Suprapubic skin (tissue), 4 donors: Measurements from ENCODE around the gene REXO1. TPM values are rescaled to one million over a fixed set of nuclear protein-coding genes. Genes with fewer than 3 reads are reported as not detected.

Experiments used
- DNase-seq, 2 donors: peaks; one replicate each; pipeline ENCODE4 v3.0.0-alpha.2; 2019; ENCODE audit warnings: low spot score in 2 of 2
- H3K27ac ChIP-seq: fragments of 200-600 bp; sonication (generic); one replicate; pipeline ENCODE4 v1.5.1; 2019
- H3K27me3 ChIP-seq: fragments of 200-600 bp; sonication (generic); one replicate; pipeline ENCODE4 v1.5.1; 2019
- H3K36me3 ChIP-seq: fragments of 200-600 bp; sonication (generic); one replicate; pipeline ENCODE4 v1.5.1; 2019
- H3K4me1 ChIP-seq: fragments of 200-600 bp; sonication (generic); one replicate; pipeline ENCODE4 v1.5.1; 2019
- H3K4me3 ChIP-seq: fragments of 200-600 bp; sonication (generic); one replicate; pipeline ENCODE4 v1.5.1; 2019; ENCODE audit warnings: mild to moderate bottlenecking
- H3K9me3 ChIP-seq: fragments of 200-600 bp; sonication (generic); one replicate; pipeline ENCODE4 v1.5.1; 2019
- EP300 ChIP-seq: sonication (generic); formaldehyde crosslinking; IDR thresholded peaks from one replicate; pipeline ENCODE4 v1.6.1; 2017; ENCODE audit warnings: antibody characterized with exemption
- POLR2A ChIP-seq, 2 donors: fragments of 450-650 bp; IDR thresholded peaks; one replicate each; pipeline ENCODE4 v1.6.1; 2017; ENCODE audit warnings: antibody characterized with exemption in 2 of 2, mild to moderate bottlenecking in 2 of 2, moderate library complexity in 2 of 2
- POLR2AphosphoS5 ChIP-seq, 3 donors: sonication (generic); formaldehyde crosslinking; IDR thresholded peaks; one replicate each; pipeline ENCODE4 v1.6.1; 2017; ENCODE audit warnings: antibody characterized with exemption in 3 of 3
- WGBS: methylation state at CpG from one replicate; pipeline ENCODE4 v1.1.5; 2018; 5-methylcytosine and 5-hydroxymethylcytosine counted together
- total RNA-seq, 4 donors: library from RNA; depleted of rRNA; stranded (reverse); fragments of >200 nt; gene quantifications; one replicate each; pipeline ENCODE4 v1.1.0, GENCODE V29; 2016
- TF ChIP-seq, protein P1 (sequence below), 2 donors: fragments of 200-600 bp in 1 of 2; fragments of 450-650 bp in 1 of 2; sonication (generic) in 1 of 2; IDR thresholded peaks; one replicate each; pipeline ENCODE4 v1.5.1; 2016 to 2019; ENCODE audit warnings: antibody characterized with exemption in 2 of 2, mild to moderate bottlenecking in 1 of 2, moderate library complexity in 1 of 2

The REXO1 gene
- total RNA-seq, 4 donors from 2014 or later: 31.8 to 63.1 (median 38.3) TPM

DNA sequence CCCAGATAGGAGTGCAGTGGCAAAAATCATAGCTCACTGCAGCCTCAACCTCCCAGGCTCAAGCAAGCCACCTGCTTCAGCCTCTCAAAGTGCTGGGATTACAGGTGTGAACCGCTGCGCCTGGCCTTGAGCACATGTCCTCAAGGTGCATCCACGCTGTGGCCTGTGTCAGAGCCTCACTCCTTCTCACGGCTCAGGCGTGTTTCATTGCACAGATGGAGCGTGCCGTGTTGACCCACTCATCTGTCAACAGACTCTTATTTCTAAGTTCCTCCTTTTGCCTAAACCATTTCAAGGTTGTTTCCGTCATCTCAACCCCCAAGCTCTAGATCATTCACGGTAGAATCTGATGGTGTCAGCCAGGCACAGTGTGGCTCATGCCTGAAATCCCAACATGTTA is 64.4 kb downstream of the REXO1 start:
- DNase-seq: no peak
- Histone ChIP-seq H3K27ac (no peak overlapping the region), H3K9me3 (no peaks in the 10 kb centered on the region), H3K4me1 (peaks cover 5% of the 10 kb centered on the region), H3K27me3 (peaks cover 87% of the 10 kb centered on the region), H3K4me3 (no peak overlapping the region), H3K36me3 (no peaks in the 10 kb centered on the region)
- WGBS: 71% methylated on average over 9 of the region's 9 CpGs
- TF ChIP-seq, protein P1, sequence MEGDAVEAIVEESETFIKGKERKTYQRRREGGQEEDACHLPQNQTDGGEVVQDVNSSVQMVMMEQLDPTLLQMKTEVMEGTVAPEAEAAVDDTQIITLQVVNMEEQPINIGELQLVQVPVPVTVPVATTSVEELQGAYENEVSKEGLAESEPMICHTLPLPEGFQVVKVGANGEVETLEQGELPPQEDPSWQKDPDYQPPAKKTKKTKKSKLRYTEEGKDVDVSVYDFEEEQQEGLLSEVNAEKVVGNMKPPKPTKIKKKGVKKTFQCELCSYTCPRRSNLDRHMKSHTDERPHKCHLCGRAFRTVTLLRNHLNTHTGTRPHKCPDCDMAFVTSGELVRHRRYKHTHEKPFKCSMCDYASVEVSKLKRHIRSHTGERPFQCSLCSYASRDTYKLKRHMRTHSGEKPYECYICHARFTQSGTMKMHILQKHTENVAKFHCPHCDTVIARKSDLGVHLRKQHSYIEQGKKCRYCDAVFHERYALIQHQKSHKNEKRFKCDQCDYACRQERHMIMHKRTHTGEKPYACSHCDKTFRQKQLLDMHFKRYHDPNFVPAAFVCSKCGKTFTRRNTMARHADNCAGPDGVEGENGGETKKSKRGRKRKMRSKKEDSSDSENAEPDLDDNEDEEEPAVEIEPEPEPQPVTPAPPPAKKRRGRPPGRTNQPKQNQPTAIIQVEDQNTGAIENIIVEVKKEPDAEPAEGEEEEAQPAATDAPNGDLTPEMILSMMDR (IDR thresholded peaks at IDR 0.05): no peak
- TF ChIP-seq POLR2AphosphoS5 (IDR thresholded peaks at IDR 0.05): no peak
- no peak for TF ChIP-seq POLR2A (IDR thresholded peaks at IDR 0.05)
- no peak for TF ChIP-seq EP300

DNA sequence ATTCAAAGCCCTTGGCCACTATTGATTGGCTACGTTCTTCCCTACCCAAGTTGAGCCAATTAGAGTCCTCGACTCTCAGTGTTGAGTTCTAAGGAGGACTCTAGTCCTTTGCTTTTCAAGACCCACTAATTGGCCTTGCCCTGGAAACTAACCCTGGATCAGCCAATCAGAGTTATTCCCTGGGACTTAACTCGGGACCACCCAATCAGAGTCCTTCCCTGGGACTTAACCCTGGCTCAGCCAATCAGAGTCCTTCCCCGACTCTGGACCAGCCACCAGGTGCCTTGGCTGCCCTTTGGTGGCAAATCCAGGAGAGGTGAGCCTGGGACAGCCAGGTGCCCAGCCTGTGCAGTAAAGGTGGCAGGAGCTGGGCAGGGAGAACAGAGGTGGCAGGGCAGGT is 64.9 kb downstream of the REXO1 start:
- Histone ChIP-seq H3K9me3 (no peaks in the 10 kb centered on the region), H3K27ac (no peak overlapping the region), H3K4me3 (no peak overlapping the region), H3K27me3 (peaks cover 87% of the 10 kb centered on the region), H3K36me3 (no peaks in the 10 kb centered on the region), H3K4me1 (no peaks in the 10 kb centered on the region)
- WGBS: 96% methylated on average over 4 of the region's 4 CpGs
- TF ChIP-seq POLR2AphosphoS5 (IDR thresholded peaks at IDR 0.05) (no peak), POLR2A (IDR thresholded peaks at IDR 0.05) (no peak), EP300 (no peak)
- TF ChIP-seq, protein P1 (IDR thresholded peaks at IDR 0.05): no peak
- DNase-seq: no peak

DNA sequence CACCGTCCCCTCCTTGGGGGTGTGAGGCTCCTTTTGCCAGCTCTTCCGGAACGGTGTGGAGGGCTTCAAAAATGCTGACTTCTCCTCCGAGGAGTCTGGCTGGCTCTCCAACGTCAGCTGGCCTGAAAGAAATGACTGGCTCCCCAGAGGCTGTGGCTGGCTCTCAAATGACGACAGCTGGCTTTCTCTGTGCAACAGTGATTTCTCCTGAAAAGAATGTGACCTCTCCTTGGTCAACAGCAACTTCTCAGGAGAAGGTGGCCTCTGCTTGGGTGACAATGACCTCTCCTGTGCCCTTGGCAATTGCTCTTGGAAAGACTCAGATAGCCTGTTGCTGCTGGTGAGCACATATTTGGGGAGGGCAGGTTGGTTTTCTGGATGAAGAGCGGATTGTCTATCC is 65.8 kb downstream of the REXO1 start:
- TF ChIP-seq POLR2A (IDR thresholded peaks at IDR 0.05) (no peak), POLR2AphosphoS5 (IDR thresholded peaks at IDR 0.05) (no peak), EP300 (no peak)
- TF ChIP-seq, protein P1 (IDR thresholded peaks at IDR 0.05): no peak
- no peak overlapping the region for H3K4me3 ChIP-seq
- no peaks in the 10 kb centered on the region for H3K36me3 ChIP-seq
- H3K9me3 ChIP-seq: no peaks in the 10 kb centered on the region
- 47% methylated on average over 3 of the region's 7 CpGs for WGBS
- DNase-seq: no peak
- H3K4me1 ChIP-seq: no peaks in the 10 kb centered on the region
- H3K27ac ChIP-seq: no peak overlapping the region
- H3K27me3 ChIP-seq: peaks cover 87% of the 10 kb centered on the region

DNA sequence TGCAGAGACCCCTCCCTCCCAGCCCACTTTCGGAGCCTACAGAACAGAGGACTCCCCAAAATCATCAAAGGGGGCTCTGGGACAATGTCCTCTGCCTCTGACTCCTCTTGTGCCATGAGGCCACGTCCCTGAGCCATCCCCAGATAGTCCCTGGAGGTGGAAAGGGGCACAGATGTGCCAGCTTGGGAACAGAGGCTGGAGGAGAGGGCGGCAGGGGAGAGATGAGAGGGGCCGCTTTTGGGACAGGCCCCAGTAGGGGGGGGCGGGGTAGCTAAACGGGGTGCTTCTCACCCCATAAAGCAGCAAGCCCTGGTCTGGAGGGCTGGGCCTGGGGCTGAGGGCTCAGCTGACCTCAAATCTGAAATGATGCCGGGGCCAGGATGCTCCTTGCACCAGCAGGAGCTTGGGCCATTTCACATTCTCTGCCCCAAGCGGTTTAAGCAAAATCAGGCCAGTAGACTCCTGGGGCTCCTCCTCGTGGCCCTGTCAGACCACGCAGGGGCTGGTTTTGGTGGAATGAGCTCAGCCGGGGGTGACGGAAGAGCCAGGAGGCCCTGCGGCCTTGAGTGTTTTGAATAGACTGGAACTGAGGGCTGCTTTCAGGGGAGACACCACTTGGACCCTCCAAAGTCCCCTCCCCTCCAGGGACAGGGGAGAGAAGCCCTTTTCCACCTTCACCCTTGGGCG is 67.9 kb downstream of the REXO1 start:
- Histone ChIP-seq H3K4me1 (peaks cover 13% of the 10 kb centered on the region), H3K9me3 (no peaks in the 10 kb centered on the region), H3K27me3 (peaks cover 94% of the 10 kb centered on the region), H3K36me3 (no peaks in the 10 kb centered on the region), H3K27ac (no peak overlapping the region), H3K4me3 (no peak overlapping the region)
- DNase-seq: no peak
- TF ChIP-seq POLR2AphosphoS5 (IDR thresholded peaks at IDR 0.05) (no peak), EP300 (no peak), POLR2A (IDR thresholded peaks at IDR 0.05) (no peak)
- TF ChIP-seq, protein P1 (IDR thresholded peaks at IDR 0.05): no peak
- 39% methylated on average over 14 of the region's 14 CpGs for WGBS

DNA sequence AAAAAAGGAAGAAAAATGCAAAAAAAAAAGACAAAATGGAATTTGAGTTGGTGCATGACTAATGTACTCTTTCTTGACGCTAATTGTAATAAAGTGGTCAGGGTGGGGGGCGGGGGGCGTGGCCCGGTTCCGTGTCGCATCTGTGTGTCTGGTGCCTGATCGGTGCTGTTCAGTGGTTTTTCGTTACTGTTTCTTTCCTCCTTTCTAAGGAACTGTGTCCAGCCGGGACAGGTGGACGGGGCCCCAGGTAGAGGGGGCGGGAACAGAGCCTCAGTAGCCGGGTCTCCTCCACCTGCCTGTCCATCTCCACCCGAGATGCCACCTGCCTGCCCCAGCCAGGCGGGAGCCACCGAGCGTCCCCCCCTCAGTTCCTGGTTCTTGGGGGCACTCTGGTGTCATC is 68.7 kb downstream of the REXO1 start:
- Histone ChIP-seq H3K27me3 (peaks cover 94% of the 10 kb centered on the region), H3K9me3 (peaks cover 4% of the 10 kb centered on the region), H3K36me3 (no peaks in the 10 kb centered on the region), H3K4me1 (peaks cover 18% of the 10 kb centered on the region), H3K4me3 (no peak overlapping the region), H3K27ac (no peak overlapping the region)
- WGBS: 32% methylated on average over 14 of the region's 16 CpGs
- TF ChIP-seq POLR2A (IDR thresholded peaks at IDR 0.05): no peak
- TF ChIP-seq POLR2AphosphoS5 (IDR thresholded peaks at IDR 0.05): no peak
- TF ChIP-seq, protein P1 (IDR thresholded peaks at IDR 0.05): no peak
- TF ChIP-seq EP300: no peak
- DNase-seq: no peak
